Measurements from ENCODE around the gene UBQLN3. TPM values are rescaled to one million over a fixed set of nuclear protein-coding genes. Genes with fewer than 3 reads are reported as not detected.

Gene UBQLN3
- polyA plus RNA-seq (2014; cell fraction: cytosol; rRNA removed) = not detected in 2 replicates
- not detected in 2 replicates for polyA plus RNA-seq (2014; cell fraction: nucleus; rRNA removed)

DNA sequence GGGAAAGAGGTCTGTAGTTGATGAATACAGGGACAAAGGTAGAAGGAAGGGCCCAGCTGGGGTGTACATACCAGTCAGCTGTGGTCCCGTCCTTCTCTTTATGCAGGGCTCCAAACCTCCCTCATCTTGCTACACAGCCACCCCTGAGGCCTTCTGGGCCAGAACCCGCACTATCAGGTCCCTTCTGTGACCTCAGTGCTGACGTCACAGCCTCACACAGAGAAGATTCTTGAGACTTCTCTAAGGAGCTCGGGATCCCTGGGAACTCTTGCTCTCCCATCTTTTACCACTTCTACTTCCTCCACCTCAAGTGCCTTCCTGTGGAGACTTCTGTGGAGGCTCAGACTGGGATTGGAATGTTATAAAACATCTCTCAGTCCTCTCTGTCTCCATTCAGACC lies at the start of gene UBQLN3:
Gene UBQLN3 (minus strand): TSS at position 155 of the 400 bp plus-strand sequence. CDS start 399 bp downstream, outside the sequence.
- no peak for DNase-seq (ENCODE audit: low spot score)

DNA sequence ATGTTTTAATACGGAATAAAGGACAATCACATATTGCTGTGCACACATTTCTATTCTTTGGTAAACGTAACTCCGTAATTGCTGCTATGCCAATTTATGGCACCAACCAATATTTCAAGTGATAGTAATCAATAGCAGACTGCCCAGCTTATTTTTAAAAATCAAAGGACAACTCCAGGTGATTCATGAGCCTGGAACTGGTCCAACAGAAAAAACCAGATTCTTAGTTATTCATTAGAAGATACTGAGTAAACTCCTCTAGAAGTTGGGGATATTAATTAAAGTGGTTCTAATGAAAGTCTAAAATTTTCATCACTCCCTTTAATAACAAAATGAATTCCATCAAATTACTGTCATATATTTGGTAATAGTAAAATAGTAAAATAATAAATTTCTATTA lies 48.0 kb upstream of the UBQLN3 start:
- DNase-seq (ENCODE audit: low spot score) = no peak

DNA sequence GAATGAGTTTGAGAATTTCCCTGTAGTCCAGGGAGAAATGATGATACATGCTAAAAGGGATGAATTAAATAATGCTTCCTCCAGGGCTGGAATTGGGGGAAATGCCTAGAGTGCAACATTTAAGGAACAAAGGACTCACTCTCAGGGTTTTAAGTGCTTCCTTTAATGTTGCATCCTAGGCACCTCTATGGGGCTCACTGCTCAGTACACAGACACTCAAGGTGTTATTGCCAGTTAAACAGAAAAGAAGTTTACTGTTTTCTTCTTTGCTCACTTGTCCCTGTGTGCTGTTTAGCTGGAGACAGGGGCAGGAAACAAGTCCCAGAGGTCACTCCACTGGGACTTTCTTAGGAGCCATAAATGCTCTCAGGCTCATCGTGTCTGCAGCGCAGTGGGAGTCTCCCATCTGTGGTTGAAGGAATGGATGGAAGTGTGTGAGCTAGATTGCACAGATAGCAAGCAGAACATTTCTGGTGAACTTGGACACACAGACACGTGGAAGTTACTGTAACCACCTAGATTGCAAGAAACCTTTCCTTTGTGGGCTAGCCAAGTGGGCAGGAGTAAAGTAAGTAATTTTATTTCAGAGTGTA lies 46.9 kb upstream of the UBQLN3 start:
- no peak for DNase-seq (ENCODE audit: low spot score)

DNA sequence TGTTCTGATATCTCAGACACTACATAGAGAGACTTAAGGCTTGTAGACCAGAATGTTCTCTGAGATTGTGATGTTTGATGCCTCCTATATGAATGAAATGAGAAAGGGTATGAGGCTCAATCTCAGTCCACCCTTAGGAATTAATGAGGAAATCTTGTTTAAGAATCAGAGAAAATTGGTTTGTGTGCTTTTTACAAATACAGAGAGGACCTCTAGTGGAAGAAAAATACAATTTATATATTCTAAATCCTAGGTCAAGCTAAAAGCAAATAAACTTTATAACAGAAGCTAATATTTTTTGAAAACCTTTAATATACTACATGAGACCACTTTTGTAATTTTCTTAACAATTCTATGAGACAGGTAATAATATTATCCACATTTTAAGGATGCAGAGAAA lies 43.6 kb upstream of the UBQLN3 start:
- no peak for DNase-seq (ENCODE audit: low spot score)

DNA sequence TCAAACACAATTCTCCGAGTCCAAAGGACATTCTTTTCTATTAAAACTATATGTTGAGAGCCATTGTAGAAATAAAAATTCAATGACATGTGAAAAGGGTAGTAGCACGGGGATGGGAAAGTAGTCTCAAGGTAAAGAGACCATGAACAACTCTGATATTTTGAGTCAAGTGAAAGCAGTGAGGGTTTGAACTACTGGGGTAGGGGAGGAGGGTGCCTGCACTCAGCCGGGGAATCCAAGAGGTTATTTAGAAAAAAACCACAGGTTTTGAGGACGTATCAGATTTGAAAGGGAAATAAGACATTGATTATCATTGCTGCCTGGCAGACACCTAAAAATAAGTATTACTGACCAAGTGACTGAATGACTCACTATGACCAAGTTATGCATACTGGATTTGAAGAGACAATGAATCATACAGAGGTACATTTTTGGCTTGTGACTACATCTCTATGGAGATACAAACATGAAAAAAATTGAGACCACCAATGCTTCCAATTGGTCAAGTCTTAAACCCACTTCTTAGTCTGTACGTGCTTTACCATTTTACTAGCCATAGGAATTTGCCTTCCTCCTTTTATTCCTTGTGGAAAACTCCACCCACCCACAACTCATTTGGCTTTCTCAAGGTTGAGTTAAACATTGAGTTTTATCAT lies 40.8 kb upstream of the UBQLN3 start:
- DNase-seq (ENCODE audit: low spot score) = no peak

DNA sequence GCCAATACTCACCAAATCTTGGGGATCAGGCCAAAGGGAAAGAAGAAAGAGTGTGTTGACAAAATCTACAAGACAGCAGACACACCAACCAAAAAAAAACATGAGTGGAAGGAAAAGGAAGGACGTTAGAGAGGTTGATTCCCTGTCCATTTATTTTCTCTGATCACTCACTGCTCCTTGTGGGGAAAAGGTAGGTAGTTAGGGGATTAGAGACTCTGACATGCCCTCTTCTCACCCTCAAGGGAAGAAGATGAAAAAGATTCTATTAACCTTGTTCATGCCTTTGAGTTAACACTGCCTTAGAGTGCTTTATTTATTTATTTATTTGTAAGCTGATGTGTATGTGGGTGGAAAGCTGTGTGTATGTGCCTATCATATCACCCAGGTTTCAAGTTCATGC lies 38.7 kb upstream of the UBQLN3 start, which contains the start of gene OR52H1:
Gene OR52H1 (minus strand): TSS at position 101 of the 400 bp plus-strand sequence. CDS start 3,035 bp downstream, outside the sequence.
- no peak for DNase-seq (ENCODE audit: low spot score)

DNA sequence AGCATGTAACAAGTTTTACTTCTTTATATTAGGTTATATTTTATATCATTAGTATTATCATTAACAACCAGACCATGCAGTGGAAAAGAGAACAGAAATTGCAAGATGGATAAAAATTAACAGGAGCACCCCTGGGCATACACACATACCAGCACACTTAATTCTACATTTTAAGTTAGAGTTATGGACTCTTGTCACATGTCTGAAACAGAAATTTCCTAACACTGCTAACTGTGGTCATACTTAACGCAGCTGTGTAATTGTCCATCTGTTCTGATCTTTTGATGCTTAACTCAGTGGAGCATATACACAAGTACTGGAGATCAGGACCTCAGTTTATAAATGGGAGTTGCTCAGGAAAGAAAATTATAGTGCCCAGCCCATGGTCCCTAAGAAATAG lies 38.2 kb upstream of the UBQLN3 start:
- no peak for DNase-seq (ENCODE audit: low spot score)

DNA sequence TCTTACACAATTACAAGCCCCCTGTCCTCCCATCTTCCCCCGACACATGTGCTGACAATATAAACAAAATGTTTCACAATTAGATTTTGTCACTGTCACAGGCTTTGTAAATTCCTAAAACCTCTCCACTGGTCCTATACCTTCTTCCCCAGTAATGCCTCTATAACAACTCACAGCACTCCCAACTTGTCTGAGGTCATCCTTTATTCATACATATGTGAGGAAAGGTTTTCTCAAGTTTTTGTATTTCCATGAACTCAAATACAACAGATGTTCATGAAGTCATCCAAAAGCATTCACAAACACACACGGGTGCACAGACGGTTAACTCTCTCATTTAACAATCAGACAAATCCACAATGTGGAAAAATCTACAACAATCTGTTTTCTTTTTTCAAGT lies 36.7 kb upstream of the UBQLN3 start:
- no peak for DNase-seq (ENCODE audit: low spot score)

DNA sequence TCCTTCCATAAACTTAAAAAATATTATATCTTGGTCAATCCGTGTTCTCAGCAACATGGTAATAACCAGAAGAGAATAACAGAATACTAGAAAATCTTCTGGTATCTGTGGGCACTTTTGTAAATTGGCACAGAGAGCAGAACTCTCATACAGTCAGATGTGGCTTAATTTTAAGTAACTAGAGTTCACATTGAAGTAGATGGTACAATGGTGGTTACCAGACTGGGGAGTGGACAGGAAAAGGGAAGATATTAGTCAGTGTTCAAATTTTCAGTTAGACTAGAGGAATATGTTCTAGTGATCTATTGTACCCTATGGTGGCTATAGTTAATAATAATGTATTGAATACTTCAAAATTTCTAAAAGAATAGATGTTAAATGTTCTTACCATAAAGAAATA lies 31.7 kb upstream of the UBQLN3 start:
- DNase-seq (ENCODE audit: low spot score) = no peak

DNA sequence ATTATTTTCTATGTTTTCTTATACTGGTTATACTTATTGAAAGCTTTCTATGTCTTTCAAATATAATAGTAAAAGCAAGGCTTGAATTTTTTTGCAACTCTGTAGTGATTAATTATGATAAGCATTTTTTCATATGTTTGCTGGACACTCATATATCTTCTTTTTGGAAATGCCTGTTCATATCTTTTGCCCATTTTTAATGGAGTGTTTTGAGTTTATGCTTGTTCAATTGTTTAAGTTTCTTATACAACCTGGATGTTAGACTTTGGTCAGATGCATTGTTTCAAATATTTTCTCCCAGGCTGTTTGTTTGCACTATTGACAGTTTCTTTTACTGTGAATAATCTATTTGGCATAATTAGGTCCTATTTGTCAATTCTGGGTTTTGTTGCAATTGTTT lies 26.7 kb upstream of the UBQLN3 start:
- no peak for DNase-seq (ENCODE audit: low spot score)

DNA sequence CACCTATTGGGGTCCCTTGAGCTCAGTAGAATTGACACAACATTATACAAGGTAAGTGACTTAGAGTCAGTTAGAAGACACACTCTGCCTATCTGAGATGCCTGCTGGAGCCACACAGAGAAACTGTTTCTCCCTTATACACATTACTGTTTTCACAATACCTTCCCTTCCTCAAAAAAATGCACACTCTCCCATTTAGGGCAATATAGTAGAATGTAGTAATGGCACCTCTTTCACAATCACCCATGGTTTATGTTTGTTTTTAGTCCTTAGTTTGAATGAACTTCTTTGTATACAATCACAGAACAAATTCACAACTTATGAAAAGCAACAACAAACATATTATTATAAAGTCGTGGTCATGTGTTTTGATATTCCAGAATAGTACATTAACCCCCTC lies 24.3 kb upstream of the UBQLN3 start:
- DNase-seq (ENCODE audit: low spot score) = no peak

DNA sequence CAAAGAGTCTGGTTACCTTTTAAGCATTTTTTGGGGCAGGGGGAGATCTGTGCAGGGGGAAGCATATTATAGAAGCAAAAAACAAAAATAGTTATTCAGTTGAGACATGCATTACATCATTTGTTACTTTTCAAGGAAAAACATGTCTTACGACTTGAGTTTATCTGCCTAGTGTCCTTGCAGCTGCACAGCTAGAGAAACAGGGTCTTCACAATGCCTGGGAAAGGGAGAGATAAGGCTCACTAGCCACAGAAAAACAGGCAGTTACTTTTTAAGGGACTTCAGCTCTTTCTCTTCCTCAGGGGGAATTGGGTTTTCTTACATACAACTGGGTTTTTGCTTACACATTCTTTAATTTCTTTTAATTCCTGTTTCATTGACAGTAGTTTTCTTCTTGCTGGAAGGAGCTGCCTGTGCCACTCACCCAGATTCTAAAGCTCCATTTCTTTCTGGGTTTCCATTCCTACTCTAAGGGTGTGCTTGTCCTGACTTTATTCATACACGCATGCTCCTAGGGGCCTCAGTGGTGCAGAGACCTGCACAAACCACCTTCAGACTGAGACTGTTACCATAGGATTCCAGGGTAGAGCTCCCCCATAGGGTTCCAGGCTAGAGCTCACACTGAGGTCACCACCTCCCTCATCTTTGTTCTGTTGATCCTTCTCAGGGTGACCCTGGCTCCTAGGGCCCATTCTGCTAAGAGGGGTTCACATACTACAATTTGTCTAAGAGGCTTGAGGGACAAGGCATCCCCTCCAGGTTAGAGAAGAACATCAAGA lies 21.5 kb upstream of the UBQLN3 start:
- no peak for DNase-seq (ENCODE audit: low spot score)

DNA sequence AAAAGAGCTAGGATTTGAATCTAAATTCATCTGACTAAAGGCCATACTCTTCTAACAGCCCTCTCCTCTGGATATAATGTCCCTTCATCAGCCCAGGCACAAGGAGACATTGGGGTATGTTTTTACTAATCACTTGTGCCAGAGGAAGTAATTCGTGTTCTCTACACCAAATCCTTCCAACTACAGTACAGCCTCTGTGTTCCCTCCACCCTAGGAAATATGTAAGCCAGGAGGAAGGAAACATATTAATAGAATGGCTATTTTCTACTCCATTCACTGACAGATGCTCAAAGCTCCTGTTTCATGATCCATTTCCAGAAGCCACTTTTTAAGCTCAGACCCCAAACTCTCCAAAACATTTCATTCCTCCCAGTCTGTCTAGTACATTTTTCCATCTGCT lies 18.7 kb upstream of the UBQLN3 start:
- DNase-seq (ENCODE audit: low spot score) = no peak

DNA sequence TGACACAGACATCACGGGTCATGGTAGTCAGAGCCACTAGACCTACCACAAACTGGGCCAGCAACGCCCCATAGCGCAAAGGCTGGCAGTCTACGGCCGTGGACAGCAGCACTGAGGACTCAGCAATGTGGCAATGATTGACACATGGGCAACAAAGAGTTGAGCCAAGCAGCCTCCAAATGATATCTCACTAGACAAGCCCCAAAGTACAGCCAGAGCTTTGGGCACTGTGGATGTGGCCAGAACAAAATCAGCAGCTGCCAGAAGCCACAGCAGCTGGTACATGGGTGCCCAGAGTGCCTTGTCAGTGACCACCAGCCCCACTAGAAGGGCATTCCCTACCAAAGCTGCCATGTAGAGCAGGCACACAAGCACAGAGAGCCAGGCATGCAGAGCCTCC lies 18.0 kb upstream of the UBQLN3 start:
- no peak for DNase-seq (ENCODE audit: low spot score)

DNA sequence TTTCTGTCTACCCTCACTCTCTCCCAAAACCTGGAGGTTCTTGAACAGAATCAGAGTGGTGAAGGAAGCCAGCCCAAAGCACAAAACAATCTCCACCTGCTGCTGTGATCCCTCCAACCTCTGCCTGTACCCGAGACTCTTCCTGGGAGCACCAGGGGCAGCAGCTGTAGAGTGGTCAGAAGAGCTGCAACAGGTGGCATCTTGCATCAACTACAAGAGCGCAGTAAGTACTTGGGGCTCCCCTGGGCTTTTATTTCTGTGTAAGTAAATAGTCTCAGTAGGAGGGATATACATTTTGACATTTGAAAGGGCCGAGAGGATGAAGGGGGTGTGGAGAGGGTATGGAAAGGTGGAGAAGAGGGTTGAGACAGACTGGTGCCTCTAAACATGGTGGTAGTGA lies 15.0 kb upstream of the UBQLN3 start:
- DNase-seq (ENCODE audit: low spot score) = no peak

DNA sequence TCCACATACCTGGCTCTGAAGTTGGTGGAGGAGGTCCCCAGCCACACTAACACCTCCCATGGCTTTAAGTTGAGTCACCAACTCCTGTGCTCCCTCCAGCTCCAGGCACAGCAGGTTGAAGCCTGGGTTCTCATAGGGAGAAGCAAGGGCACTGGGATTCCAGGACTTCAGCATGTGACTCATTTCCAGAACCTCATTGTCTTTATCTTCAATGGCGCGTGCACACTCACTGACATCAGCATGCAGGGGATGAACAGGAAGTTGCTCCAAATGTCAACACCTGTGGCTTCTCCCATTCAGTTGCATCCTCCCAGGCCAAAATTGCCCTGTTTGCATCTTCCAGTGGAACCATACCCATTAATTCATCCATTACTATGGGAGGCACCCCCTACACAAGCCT lies 12.6 kb upstream of the UBQLN3 start:
- no peak for DNase-seq (ENCODE audit: low spot score)

DNA sequence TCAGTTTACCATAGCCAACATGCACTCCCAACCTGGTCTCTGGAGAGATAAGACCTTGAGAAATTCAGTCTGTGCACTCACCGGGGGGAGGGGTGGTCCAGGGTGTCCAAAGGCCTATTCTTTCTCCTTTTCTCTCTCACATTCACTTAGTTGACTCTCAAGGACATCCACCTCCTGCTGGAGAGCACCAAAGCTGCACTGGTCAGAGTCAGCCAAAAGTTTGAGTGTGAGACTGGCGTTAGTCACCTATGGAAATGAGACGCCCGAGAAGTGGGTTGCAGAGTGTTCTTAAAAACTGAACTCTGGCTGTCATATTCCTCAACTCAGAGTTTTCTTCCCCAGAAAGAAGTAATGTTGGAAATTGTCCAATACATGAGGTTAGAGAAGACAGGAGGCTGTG lies 11.8 kb upstream of the UBQLN3 start:
- DNase-seq (ENCODE audit: low spot score) = no peak

DNA sequence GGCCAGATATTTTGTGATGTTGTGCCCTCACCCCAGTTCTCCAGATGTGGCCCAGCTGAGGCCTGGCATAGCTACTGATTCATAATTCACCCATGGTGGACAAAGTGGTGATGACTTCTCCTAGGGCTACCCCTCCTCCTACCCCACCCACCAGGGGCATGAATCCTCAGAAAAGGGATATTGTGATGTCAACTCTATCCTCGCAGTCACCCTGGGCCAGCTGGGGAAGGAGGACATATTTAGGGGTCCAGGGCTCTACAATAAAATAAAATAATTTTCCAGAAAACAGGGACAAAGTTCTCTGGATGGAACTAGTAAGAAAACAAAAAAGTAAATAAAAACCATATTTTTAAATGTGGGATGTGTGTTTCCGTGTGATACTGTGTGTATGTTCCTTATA lies 6.8 kb upstream of the UBQLN3 start, which contains the start of gene UBQLNL:
Gene UBQLNL (minus strand): TSS at position 101 of the 400 bp plus-strand sequence. CDS start 258 bp downstream, outside the sequence.
- DNase-seq (ENCODE audit: low spot score) = no peak

DNA sequence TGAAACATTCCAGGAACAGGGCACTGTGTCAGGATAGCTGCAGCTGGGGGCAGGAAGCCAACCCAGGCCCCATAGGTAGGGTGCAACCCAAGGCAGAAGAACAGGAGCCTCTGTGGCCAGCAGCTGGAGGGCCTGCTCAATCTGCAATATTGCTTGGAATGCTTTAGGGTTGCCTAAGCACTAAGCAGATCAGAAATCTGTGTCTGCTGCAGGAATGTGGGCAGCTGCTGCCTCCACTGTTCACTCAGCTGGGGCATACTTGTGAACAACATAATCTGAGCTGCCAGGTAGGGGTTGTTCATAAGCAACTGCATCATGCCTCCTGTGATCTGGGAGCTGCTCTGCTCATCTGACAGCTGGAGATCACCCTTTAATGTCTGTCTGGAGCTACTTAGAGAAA lies 5.1 kb upstream of the UBQLN3 start:
- no peak for DNase-seq (ENCODE audit: low spot score)

DNA sequence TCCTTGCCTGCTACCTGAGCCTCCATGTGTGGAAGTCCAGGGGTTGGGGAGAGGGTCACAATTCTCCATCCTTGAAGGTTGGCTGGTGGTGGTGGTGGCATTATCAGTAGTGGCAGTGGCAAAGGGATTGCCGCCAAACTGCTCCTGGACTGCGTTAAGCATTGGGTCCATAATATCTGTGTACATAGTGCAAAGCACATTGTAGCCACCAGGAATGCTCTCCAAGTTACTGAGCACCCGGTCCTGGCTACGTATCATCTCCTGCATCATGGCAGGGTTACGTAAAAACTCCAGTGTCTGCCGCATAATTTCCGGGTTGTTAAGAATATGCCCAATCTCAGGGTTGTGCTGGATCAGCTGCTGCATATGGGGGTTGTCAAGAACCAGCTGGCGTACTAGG lies 1.2 kb downstream of the UBQLN3 start:
- no peak for DNase-seq (ENCODE audit: low spot score)

DNA sequence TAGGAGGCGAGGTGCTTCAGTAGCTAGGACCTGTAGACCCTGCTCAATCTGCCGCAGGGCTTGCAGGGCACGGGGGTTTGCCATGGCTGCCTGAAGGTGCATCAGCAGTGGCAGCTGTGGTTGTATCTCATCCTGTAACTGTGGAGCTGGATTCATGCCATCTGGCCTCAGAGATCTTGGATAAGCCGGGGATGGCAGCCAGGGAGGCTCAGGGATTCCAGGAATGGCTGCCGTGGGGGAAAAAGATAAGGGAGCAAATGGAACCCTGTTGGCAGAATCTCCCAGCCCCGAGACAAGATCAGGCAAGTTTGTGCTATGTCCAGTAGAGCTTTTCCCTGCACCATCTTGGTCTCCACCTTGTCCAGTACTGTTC lies 1.8 kb downstream of the UBQLN3 start:
- DNase-seq (ENCODE audit: low spot score) = no peak

DNA sequence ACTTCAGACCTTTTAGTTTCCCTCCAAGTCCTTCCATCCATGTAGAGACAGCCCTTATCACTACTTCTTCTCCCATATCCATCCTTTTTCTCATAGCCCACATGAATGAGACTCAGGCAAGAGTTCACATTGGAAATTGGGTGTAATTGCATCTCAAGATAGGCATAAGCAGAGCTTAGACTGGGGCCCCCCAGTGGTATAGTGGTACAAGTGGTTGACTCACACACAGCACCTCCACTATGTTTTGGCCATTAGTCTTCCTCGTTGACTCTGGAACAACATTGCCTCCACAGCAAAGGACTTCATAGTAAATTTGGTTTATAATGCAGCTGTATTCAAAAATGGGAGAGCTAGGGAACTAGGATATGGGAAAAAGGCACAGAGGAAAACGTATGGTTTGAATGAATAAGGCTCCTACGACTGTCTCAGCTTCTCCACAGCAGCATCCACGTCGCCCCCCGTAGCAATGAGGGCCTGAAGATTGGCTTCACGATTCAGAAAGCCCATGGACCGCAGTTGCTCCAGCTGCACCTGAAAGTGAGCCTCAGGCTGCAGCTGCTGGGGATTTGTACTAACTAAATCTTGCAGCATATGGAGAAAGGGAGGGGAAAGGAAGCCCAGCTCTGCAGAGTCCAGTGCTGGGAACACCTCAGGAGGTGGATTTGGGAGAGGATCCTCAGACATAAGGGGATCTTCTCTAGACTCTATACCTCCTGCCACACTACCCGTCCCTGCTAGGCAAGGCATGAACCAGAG lies 2.4 kb downstream of the UBQLN3 start:
- DNase-seq (ENCODE audit: low spot score) = no peak

Data from SK-N-DZ (cell line).